Fibroblast of skin of left quadriceps (primary cell): ENCODE measurements around the gene UBE2L3.
"Not testable (repeated sequence)": the region's sequence is repeated elsewhere in the genome, so short reads cannot be mapped to it uniquely, and the experiment has no call there.

Experiments used
- DNase-seq, 2 experiments: peaks; one replicate each; pipeline ENCODE4 v3.0.0-alpha.2; 2013; ENCODE audit warnings: low read depth in 2 of 2

UBE2L3 gene

GRCh38 chr22:21628386-21629254, 61.1 kb downstream of the UBE2L3 start:
- DNase-seq = no peak

GRCh38 chr22:21629255-21630149, 62.0 kb downstream of the UBE2L3 start, which contains the start of gene YDJC:
YDJC (minus strand) TSS chr22:21630022; CDS start chr22:21630014, 8 bp downstream.
- peak; percentile 71 to 72 for DNase-seq

GRCh38 chr22:21631025-21631424, 63.5 kb downstream of the UBE2L3 start:
- DNase-seq = no peak

DNA sequence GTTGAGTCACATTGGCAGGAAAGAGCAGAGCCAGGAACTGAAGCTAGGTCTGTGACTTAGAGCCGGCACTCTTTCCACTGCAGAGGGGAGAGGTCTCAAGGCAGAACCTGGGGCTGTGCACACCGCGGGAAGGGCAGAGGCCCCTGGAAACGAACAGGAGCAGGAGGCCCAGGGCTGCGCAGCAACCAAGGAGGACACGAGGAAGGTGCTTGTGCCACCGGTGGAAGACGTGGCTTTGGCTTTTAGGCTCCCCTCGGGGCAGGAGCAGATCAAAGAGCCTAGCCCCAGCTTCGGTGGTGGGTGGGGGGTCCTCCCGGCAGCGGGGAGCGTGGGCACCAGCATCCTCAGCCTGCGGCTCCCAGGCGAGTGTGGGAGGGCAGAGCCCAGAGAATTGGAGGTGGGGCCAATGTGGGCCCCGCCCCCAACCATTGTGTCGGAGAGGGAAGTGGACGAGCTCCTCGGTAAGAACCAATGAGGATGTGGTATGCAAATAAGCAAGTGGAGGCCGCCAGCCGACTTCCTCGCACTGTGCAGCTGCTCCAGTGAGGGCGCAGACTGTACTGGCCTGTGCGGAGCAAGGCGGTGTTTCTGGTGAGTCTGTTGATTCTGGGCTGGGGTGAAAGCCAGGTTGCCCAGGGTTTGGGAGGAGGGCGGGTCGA, 64.9 kb downstream of the UBE2L3 start, which contains the start of gene CCDC116:
Gene CCDC116 (plus strand): TSS at position 524 of the 659 bp plus-strand sequence. CDS start 422 bp downstream, outside the sequence.
- no peak for DNase-seq

- DNase-seq = no peak
Measured at GRCh38 chr22:21632931-21633330, 65.4 kb downstream of the UBE2L3 start.

GRCh38 chr22:21633481-21633880, 66.0 kb downstream of the UBE2L3 start:
- DNase-seq = no peak

DNA sequence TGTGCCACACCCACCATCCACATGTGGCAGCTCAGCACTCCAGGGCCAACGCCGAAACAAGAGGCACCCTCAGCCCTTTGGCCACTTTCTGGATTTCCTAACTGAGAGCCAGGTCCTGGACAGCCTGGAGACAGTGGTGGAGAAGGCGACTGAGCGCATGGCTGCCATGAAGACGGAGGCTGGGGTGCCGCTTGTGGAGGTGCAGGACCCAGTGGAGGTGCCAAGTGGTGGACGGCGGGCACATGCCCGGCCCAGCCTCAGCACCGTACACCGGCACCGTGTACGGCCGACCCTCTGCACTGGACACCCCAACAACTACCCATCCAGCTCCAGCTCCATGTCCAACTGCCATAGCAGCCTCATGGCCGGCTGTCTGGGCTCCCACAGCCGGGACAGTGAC, 66.6 kb downstream of the UBE2L3 start:
- no peak for DNase-seq

GRCh38 chr22:21634844-21635243, 67.3 kb downstream of the UBE2L3 start:
- DNase-seq = no peak

DNA sequence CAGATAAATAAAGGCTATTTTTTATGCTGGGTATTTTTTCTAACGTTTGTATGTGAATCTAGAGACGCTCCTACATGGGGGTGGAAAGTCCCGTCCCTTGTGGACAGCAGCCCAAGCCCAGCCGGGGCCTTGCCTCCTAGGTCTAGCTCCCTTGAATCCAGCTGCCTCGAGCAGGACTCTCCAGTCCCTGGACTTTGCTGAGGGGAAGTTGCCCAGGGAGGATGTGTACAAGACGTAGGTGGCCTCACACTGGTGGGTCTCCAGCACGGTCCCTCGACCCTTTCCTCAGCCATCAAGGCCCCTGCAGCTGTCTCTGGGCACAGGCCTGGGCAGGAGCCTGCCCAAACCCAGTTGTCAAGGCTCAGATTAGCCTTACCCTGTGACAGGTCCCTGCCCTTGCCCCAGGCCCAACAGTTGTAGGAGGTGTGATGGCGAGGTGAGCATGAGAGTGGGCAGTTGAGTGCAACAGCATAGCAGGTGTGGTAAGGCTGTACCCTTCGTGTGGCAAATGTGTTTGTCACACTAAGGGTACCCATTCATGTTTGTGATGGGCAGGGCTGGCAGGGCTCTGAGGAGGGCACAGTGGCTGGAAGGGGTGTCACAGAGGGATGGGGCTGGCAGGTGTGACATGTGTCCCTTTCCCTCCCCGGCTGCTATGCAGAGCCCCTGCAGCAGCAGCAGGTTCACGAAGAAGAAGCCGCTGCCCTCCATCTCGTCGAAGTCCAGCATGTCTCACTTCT, 68.4 kb downstream of the UBE2L3 start:
- DNase-seq = no peak

GRCh38 chr22:21636629-21637218, 69.2 kb downstream of the UBE2L3 start:
- DNase-seq = no peak

DNA sequence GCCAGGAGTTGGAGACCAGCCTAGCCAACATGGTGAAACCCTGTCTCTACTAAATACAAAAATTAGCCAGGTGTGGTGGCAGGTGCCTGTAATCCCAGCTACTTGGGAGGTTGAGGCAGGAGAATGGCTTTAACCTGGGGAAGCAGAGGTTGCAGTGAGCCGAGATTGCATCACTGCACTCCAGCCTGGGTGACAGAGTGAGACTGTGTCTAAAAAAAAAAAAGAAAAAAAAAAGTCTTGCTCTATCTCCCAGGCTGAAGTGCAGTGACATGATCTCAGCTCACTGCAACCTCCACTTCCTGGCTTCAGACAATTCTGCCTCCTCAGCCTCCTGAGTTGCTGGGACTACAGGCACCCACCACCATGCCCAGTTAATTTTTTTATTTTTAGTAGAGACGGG, 69.9 kb downstream of the UBE2L3 start:
- not testable (repeated sequence) for DNase-seq

DNA sequence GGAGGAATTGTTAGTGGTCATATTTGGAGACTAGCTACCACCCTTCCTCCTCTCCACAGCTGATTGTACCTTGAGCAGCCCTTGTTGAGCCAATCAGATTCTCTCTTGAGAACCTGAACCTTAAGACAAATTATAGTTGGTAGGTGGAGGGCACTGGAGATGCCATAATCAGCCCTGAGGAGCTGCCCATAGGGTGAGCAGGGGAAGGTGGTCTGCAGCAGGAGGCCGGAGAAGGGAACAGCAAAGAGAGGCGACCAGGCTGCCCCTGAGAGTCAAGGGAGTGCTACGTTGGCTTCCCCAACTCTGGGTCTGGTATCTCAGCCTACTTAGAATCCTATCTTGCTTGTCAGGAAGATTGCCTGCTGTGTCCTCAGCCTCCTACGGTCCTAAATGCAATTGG, 71.8 kb downstream of the UBE2L3 start:
- no peak for DNase-seq

DNA sequence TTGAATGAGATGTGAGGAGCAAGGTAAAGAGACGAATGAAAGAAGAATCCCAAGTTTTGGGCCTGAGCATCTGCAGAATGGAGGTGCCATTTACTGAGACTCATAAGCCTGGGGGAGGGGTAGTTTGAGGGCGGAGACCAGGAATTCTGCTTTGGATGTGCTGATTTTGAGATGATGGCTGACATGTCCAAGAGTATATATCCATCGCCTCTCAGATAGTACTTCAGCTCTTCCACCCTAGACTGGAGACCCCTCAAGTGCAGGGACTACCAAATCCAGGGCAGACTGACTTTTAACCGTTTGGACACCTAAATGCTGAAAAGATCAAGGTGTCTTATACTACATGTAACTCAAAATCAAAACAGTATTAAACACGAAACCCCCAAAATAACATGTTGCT, 73.3 kb downstream of the UBE2L3 start:
- DNase-seq = no peak

DNA sequence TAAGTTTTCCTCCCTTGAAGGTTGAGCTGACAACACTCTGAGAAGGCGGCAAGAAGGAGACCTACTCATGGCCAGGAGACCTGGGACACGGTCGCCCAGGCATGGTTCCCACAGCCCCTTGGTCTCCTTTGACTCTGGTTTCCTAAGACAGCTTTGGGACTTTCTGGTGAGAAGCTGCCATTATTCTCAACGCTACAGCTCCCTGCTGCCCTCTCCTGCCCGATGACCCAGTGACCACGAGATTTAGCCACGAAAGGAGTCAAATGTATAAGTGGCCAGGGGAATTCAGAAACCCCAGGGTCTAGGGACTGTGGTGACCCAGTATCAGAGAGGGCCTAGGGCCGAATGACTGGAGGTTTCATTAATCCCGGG, 73.9 kb downstream of the UBE2L3 start:
- no peak for DNase-seq

DNA sequence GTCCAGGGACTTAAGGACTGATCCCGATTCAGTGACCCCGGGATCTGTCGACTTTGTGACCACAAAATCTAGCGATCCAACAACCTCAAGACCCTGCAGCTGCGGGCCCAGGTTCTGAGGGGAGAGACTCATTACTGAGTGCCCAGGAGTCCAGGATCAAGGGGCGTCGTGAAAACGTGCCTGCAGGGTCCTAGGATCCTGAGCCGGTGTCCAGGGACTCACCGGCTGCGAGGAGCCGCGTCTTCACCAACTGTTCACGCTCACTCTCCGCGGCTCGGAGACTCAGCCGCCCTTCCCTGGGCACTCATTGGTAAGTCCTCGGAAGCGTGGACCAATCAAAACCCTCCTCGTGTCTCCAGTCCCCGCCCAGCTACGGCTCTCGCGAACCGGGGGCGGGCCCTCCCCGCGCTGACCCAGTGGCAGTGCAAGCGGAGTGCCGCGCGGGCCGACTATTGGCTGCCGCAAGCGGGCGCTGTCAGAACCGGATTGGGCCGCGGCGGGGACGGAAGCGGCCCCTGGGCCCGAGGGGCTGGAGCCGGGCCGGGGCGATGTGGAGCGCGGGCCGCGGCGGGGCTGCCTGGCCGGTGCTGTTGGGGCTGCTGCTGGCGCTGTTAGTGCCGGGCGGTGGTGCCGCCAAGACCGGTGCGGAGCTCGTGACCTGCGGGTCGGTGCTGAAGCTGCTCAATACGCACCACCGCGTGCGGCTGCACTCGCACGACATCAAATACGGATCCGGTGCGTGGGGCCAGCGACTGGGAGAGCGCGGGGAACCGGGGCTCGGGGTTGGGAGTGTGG, 74.5 kb downstream of the UBE2L3 start, which contains the start of gene SDF2L1:
Gene SDF2L1 (plus strand): TSS at position 514 of the 795 bp plus-strand sequence. CDS start 35 bp downstream, at position 549.
- peak; percentile 96 for DNase-seq

GRCh38 chr22:21642584-21643448, 75.3 kb downstream of the UBE2L3 start:
- no peak for DNase-seq

- no peak for DNase-seq
Measured at GRCh38 chr22:21643533-21644357, 76.2 kb downstream of the UBE2L3 start.

DNA sequence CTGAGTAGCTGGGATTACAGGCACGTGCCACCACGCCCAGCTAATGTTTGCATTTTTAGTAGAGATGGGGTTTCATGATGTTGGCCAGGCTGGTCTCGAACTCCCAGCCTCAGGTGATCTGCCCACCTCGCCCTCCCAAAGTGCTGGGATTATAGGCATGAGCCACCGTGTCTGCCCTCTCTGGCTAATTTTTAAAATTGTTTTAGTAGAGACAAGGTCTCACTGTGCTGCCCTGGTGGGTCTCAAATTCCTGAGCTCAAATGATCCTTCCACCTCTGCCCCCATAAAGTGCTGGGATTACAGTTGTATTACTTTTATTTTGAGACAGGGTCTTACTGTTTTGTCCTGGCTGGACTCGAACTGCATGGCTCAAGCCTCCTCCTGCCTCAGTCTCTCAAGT, 78.0 kb downstream of the UBE2L3 start:
- DNase-seq = not testable (repeated sequence)
